ENCODE results near the gene MGAT4A. TPM values are rescaled to one million over a fixed set of nuclear protein-coding genes. Genes with fewer than 3 reads are reported as not detected.

The MGAT4A gene
- 42.2 and 48.0 TPM in 2 replicates for total RNA-seq (2013; cell fraction: nucleolus; rRNA removed)
- total RNA-seq (2014; rRNA removed) (12.8 and 13.2 TPM in 2 replicates), total RNA-seq (2014; rRNA removed; fragmentation: Illumina TruSeq; extraction: Trizol) (16.8 and 18.4 TPM in 2 replicates), total RNA-seq (2021) (23.1 and 23.4 TPM in 2 replicates), polyA plus RNA-seq (2011; rRNA removed) (4.3 and 9.5 TPM in 2 replicates), polyA plus RNA-seq (2014; fragmentation: Illumina TruSeq; extraction: Trizol) (13.3 and 13.6 TPM in 2 replicates), polyA plus RNA-seq (2014; fragmentation: Nextera tagmentation; extraction: Ambion mirVana) (10 to 100 TPM; 10.2 to 11.9 TPM), polyA plus RNA-seq (2014; rRNA removed) (8.6 and 13.8 TPM in 2 replicates), polyA plus RNA-seq (2016; fragmentation: Nextera tagmentation; extraction: Ambion mirVana) (10 to 100 TPM; 18.4 to 22.7 TPM), polyA minus RNA-seq (2011; rRNA and poly(A)+ RNA removed) (4.2 and 9.4 TPM in 2 replicates), Bru-seq, nascent RNA (percentile 71 among the genes with signal in this experiment), BruChase-seq, experiment 1, labeled RNA remaining after a 6-hour chase (percentile 67 among the genes with signal in this experiment), BruChase-seq, experiment 2, labeled RNA remaining after a 2-hour chase (percentile 72 among the genes with signal in this experiment)
- polyA plus RNA-seq (2011; ENCODE audit: low read depth): 3.3 TPM
- 1.2 and 2.1 TPM in 2 replicates for polyA plus RNA-seq (2011; cell fraction: cytosol; rRNA removed)
- polyA plus RNA-seq (2011; cell fraction: nucleus; rRNA removed): 2.4 and 2.7 TPM in 2 replicates
- polyA plus RNA-seq (2012): 2.3 and 4.2 TPM in 2 replicates
- 0.67 and 1.6 TPM in 2 replicates for polyA minus RNA-seq (2011; cell fraction: cytosol; rRNA and poly(A)+ RNA removed)
- polyA minus RNA-seq (2011; cell fraction: nucleus; rRNA and poly(A)+ RNA removed): 3.1 and 4.4 TPM in 2 replicates
- long read RNA-seq, experiment 1, full-length matches to known transcripts: 3 of 6 reads
- long read RNA-seq, experiment 1, partial matches to known transcripts: 3 of 6 reads
- long read RNA-seq, experiment 1, other reads (novel, unspliced or antisense): 0 of 6 reads
- long read RNA-seq, experiment 2, full-length matches to known transcripts: 19 of 43 reads
- long read RNA-seq, experiment 2, partial matches to known transcripts: 13 of 43 reads
- long read RNA-seq, experiment 2, other reads (novel, unspliced or antisense): 11 of 43 reads

GRCh38 chr2:98731041-98731893, at the start of gene MGAT4A:
Gene MGAT4A (minus strand): TSS chr2:98731132. CDS start chr2:98726332, 4,800 bp downstream.
- intact Hi-C loops (cut with micrococcal nuclease; ENCODE audit: unreplicated experiment): loop anchor here (2.0 kb wide), 1 partner anchor 106 kb away; no protein-coding TSS in a partner anchor
- Histone ChIP-seq H3K4me3 (peak within 1 kb of the TSS; percentile 80), H3K27ac (ENCODE audit: control insufficient read depth, insufficient read depth) (no peak within 1 kb of the TSS), H3K4me1 (ENCODE audit: control insufficient read depth, insufficient read depth, low read length) (no peaks in the 10 kb centered on the region; the same call in 1 of the 2 replicates), H3K9me3 (replicated peaks; ENCODE audit: control insufficient read depth, insufficient read depth, low read length) (no peaks in the 10 kb centered on the region; the same call in 2 of the 3 replicates), H3K79me2 (ENCODE audit: control insufficient read depth, insufficient read depth, low read length) (no peaks in the 10 kb centered on the region; the same call in 1 of the 2 replicates), H3K36me3 (ENCODE audit: control insufficient read depth in 2 of 2, insufficient read depth in 2 of 2, low read length in 1 of 2) (no peaks in the 10 kb centered on the region), H2AFZ (ENCODE audit: control insufficient read depth, low read depth, low read length) (peak within 1 kb of the TSS; percentile 72), H3K27me3 (replicated peaks in 1 of 2; ENCODE audit: control insufficient read depth in 2 of 2, insufficient read depth in 2 of 2, low read length in 1 of 2) (no peaks in the 10 kb centered on the region; a peak in 1 of 4 replicates), H4K20me1 (ENCODE audit: control insufficient read depth, insufficient read depth) (no peaks in the 10 kb centered on the region), H3K9ac (ENCODE audit: control insufficient read depth, insufficient read depth, low read length) (peak within 1 kb of the TSS; percentile 67; the same call in 1 of the 2 replicates), H3K4me2 (ENCODE audit: control insufficient read depth, insufficient read depth) (peak within 1 kb of the TSS; percentile 78)
- ChIA-PET RAD21 (ENCODE audit: unreplicated experiment) (interaction anchor here (0.6 to 2.6 kb wide), 8 partner anchors 27 to 835 kb away, joined by 3 to 11 read pairs (median 4); partner anchors contain the start of gene EIF5B), SMC1A (ENCODE audit: uncharacterized antibody, unreplicated experiment) (interaction anchor here (1.1 to 7.4 kb wide), 4 partner anchors 11 to 27 kb away, joined by 3 to 37 read pairs (median 10); no protein-coding TSS in a partner anchor), CTCF (interaction anchor here (1.5 to 1.8 kb wide), 4 partner anchors 15 to 86 kb away, joined by 3 to 5 read pairs (median 4); no protein-coding TSS in a partner anchor), POLR2A (interaction anchor here (0.8 to 3.2 kb wide), 7 partner anchors 13 to 40 kb away, joined by 3 to 16 read pairs (median 3); no protein-coding TSS in a partner anchor)
- peak; percentile 78 for FAIRE-seq
- in situ Hi-C loops (cut with MboI): no loop called here
- no peak for DNase-seq (ENCODE audit: low read depth, low spot score)
- peak; percentile 87 for ATAC-seq
- WGBS (ENCODE audit: insufficient coverage, insufficient replicate concordance, low lambda C conversion rate, missing lambda C conversion rate): under 1% methylated on average over 22 of the region's 110 CpGs
- no TSS peak for BruUV-seq (replicated peaks)
- TF ChIP-seq BACH1 (IDR thresholded peaks at IDR 0.05; ENCODE audit: borderline replicate concordance): peak; percentile 56; the same call in 1 of the 2 replicates
- 0 out of 2 replicates have a peak, but pooled peaks have one; percentile 26 for TF ChIP-seq ZNF207 (IDR thresholded peaks at IDR 0.05; ENCODE audit: borderline replicate concordance)
- 0 out of 2 replicates have a peak, but pooled peaks have one; percentile 23 for TF ChIP-seq ZNF217 (IDR thresholded peaks at IDR 0.05)
- peak; percentile 63 for TF ChIP-seq IKZF1 (conservative IDR thresholded peaks at IDR 0.05)
- TF ChIP-seq RB1 (IDR thresholded peaks at IDR 0.05; ENCODE audit: borderline replicate concordance): 0 out of 2 replicates have a peak, but pooled peaks have one; percentile 49
- TF ChIP-seq SMARCA5 (IDR thresholded peaks at IDR 0.05): peak; percentile 74; the same call in 1 of the 2 replicates
- TF ChIP-seq NFYB (IDR thresholded peaks at IDR 0.05; ENCODE audit: insufficient read depth, low read depth, low read length): peak; percentile 65; the same call in 1 of the 2 replicates
- TF ChIP-seq POLR2AphosphoS2 (IDR thresholded peaks at IDR 0.05; ENCODE audit: low read depth, low read length): peak; percentile 33; the same call in 1 of the 2 replicates
- peak; percentile 90 for TF ChIP-seq GATAD2B (conservative IDR thresholded peaks at IDR 0.05; ENCODE audit: low read depth)
- TF ChIP-seq NRF1 (conservative IDR thresholded peaks at IDR 0.05; ENCODE audit: low read depth, low read length): no peak
- TF ChIP-seq NKRF (conservative IDR thresholded peaks at IDR 0.05): peak; percentile 69; the same call in 1 of the 2 replicates
- TF ChIP-seq SP1 (IDR thresholded peaks at IDR 0.05; ENCODE audit: low read depth, low read length): no peak
- TF ChIP-seq, protein P1, sequence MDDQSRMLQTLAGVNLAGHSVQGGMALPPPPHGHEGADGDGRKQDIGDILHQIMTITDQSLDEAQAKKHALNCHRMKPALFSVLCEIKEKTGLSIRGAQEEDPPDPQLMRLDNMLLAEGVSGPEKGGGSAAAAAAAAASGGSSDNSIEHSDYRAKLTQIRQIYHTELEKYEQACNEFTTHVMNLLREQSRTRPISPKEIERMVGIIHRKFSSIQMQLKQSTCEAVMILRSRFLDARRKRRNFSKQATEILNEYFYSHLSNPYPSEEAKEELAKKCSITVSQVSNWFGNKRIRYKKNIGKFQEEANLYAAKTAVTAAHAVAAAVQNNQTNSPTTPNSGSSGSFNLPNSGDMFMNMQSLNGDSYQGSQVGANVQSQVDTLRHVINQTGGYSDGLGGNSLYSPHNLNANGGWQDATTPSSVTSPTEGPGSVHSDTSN (IDR thresholded peaks at IDR 0.05; ENCODE audit: insufficient replicate concordance, low read depth, low read length): peak; percentile 85
- peak; percentile 26 to 77; a peak in 2 of 4 replicates for TF ChIP-seq BHLHE40 (IDR thresholded peaks at IDR 0.05; ENCODE audit: borderline replicate concordance in 1 of 2, low read depth in 2 of 2, low read length in 1 of 2)

Data from GM12878 (cell line).